Measurements from ENCODE around the gene TFF2. TPM values are rescaled to one million over a fixed set of nuclear protein-coding genes. Genes with fewer than 3 reads are reported as not detected.

The TFF2 gene
- total RNA-seq, 2 experiments from 2014 or later = not detected

DNA sequence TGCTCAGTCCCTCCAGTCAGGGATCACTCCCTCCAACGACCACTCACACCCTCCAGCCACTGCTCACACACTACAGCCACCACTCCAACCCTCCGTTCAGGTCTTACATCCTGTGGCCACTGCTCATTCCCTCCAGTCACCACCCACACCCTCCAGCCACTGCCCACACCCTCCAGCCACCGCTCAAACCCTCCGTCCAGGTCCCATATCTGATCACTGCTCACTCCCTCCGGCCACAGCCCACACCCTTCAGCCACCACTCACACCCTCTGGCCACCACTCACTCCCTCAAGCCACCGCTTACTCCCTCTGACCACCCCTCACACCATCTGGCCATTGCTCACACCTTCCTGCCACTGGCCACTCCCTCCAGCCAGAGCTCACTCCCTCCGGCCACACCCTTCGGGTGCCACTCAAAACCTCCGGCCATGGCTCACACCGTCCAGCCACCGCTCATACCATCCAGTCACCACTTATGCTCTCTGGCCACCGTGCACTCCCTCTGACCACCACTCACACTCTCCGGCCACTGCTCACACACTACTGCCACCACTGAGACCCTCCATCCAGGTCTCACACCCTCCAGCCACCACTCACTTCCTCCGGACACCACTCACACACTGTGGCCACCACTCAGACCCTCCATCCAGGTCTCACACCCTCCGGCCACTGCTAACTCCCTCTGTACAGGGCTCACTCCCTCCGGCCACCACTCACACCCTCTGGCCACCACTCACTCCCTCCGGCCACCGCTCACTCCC, 20.3 kb upstream of the TFF2 start:
- H3K4me1 Mint-ChIP-seq = peaks cover 31% of the 10 kb centered on the region
- H3K27me3 Mint-ChIP-seq = no peaks in the 10 kb centered on the region
- peaks cover 3% of the 10 kb centered on the region for H3K36me3 Mint-ChIP-seq
- H3K4me3 Mint-ChIP-seq = no peak overlapping the region
- no peaks in the 10 kb centered on the region for H3K9me3 Mint-ChIP-seq (ENCODE audit: low read depth)
- ATAC-seq (no peak), DNase-seq (no peak)
- CTCF ChIA-PET = interaction anchor here (1.9 kb wide), 1 partner anchor 11 kb away, joined by 5 read pairs; no protein-coding TSS in a partner anchor
- H3K27ac Mint-ChIP-seq = peak overlapping the region; percentile 37

DNA sequence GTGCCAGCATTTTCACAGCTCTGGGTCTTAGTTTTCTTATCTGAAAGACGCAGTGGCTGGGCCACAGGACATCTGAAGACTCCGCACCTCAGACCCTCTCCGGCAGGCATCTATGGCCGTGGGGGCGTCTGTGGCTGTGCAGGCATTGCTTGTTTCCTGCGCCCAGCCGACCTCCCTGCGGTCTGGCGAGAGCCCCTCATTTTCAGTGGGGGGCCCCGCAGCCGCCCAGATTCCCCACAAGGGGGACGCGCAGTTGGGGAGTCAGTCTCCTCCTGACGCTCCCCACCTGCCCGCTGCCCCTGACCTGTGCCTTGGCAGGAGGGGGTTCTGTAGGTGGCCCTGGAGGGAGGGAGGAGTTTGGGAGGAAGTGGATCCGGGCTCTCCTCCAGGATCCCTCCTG, 19.0 kb upstream of the TFF2 start:
- Mint-ChIP-seq H3K4me3 (no peak overlapping the region), H3K27ac (no peak overlapping the region), H3K27me3 (no peaks in the 10 kb centered on the region), H3K9me3 (ENCODE audit: low read depth) (no peaks in the 10 kb centered on the region), H3K4me1 (peaks cover 27% of the 10 kb centered on the region), H3K36me3 (peaks cover 3% of the 10 kb centered on the region)
- DNase-seq (no peak), ATAC-seq (no peak)
- CTCF ChIA-PET = no interaction called here

DNA sequence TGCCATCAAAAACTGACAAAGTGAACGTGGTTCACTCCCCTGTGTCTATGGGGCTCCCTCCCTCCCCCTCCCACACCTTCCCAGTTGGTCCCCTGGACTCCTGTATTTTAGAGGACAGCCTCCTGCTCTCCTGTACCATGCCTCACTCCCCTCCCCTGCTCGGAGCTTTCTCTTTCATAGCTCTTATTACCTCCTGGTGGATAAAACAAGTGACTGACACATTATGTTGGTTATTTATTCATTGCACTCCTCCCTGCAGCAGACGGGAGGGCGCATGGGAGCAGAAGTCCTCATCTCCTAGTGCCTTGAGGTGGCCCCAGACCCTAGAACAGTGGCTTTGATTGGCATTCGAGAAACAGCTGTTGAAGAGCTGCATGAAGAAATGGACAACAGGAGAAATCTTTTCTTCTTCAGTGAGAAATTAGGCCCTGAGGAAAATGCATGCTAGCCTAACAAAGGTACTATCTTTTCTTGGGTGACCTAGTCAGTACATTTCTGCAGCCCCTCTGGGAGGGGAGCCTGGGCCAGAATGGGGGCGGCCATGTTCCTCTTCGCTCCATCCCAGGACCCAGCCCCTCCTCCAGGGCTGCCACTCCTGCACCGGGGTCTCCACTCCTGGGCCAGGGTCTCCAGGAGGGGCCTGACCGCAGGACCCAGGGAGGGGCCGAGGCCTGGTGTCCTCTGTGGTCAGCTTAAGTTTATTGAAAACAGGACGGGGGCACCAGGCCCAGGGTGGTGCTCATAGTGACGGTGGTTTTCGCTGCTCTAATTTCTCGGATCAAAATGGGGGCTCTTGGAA, 16.8 kb upstream of the TFF2 start:
- H3K36me3 Mint-ChIP-seq = peaks cover 3% of the 10 kb centered on the region
- H3K4me1 Mint-ChIP-seq = peaks cover 12% of the 10 kb centered on the region
- no peak overlapping the region for H3K4me3 Mint-ChIP-seq
- DNase-seq (no peak), ATAC-seq (no peak)
- H3K27me3 Mint-ChIP-seq = peaks cover 10% of the 10 kb centered on the region
- no peak overlapping the region for H3K27ac Mint-ChIP-seq
- CTCF ChIA-PET = interaction anchor here (0.8 to 1.9 kb wide), 4 partner anchors 14 to 57 kb away, joined by 3 to 5 read pairs (median 4); no protein-coding TSS in a partner anchor
- H3K9me3 Mint-ChIP-seq (ENCODE audit: low read depth) = no peaks in the 10 kb centered on the region

DNA sequence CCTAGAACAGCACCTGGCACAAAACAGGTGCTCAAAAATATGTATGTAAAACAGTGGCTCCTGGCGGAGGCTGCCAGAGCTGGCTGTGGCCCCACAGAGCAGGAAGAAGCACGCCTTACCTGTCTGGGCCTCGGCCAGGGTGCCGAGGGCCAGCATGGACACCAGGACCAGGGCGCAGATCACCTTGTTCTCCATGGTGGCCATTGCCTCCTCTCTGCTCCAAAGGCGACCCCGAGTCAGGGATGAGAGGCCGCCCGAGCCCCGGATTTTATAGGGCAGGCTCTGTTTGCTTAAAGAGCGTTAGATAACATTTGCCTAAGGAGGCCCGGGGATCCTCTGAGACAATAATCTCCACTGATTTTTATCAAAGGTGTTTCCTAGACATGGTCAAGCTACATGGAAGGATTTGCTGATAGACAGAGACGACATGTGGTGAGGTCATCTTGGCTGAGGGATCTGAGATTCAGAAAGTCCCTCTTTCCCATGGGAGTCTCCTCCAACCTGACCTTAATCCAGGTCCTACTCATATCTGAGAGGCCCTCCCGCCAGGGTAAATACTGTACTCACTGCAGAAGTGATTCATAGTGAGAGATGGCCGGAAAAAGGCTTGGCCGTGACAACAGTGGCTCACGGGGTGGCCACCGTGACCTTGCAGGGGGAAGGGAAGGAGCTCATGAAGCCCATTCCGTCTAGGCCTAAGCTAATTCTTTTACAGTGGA, 15.7 kb upstream of the TFF2 start, which contains the start of gene TFF1:
TFF1 (minus strand) TSS at position 244 of the 719 bp plus-strand sequence; CDS start at position 204, 40 bp downstream.
- ATAC-seq (no peak), DNase-seq (no peak)
- Mint-ChIP-seq H3K27ac (no peak within 1 kb of the TSS), H3K4me3 (no peak within 1 kb of the TSS), H3K4me1 (peaks cover 11% of the 10 kb centered on the region), H3K27me3 (peaks cover 14% of the 10 kb centered on the region), H3K36me3 (no peaks in the 10 kb centered on the region), H3K9me3 (ENCODE audit: low read depth) (no peaks in the 10 kb centered on the region)
- CTCF ChIA-PET = interaction anchor here (1.0 to 1.9 kb wide), 3 partner anchors 15 to 56 kb away, joined by 4 to 5 read pairs (median 4); no protein-coding TSS in a partner anchor

DNA sequence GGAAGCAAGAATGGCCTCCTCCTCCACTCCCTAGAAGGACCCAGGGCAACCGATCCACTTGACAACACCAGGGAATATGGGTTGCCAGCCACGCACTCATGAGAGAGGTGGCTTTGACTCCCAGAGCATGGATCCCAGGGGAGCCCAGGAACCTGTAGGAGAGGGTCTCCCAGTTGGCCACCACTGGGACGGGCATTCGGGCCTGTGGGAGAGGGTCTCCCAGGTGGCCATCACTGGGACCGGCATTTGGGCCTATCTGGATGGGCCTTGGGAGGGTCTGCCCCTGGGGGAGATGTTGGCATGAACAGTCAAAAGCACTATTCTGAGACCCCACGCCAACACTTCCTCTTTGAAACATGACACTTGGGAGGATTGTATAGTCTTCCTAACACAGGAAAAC, 15.0 kb upstream of the TFF2 start:
- peaks cover 14% of the 10 kb centered on the region for H3K27me3 Mint-ChIP-seq
- H3K27ac Mint-ChIP-seq = no peak overlapping the region
- H3K9me3 Mint-ChIP-seq (ENCODE audit: low read depth) = no peaks in the 10 kb centered on the region
- H3K4me1 Mint-ChIP-seq = peaks cover 11% of the 10 kb centered on the region
- no peak overlapping the region for H3K4me3 Mint-ChIP-seq
- DNase-seq (no peak), ATAC-seq (no peak)
- H3K36me3 Mint-ChIP-seq = no peaks in the 10 kb centered on the region
- CTCF ChIA-PET = interaction anchor here (1.5 kb wide), 1 partner anchor 28 kb away, joined by 3 read pairs; no protein-coding TSS in a partner anchor

DNA sequence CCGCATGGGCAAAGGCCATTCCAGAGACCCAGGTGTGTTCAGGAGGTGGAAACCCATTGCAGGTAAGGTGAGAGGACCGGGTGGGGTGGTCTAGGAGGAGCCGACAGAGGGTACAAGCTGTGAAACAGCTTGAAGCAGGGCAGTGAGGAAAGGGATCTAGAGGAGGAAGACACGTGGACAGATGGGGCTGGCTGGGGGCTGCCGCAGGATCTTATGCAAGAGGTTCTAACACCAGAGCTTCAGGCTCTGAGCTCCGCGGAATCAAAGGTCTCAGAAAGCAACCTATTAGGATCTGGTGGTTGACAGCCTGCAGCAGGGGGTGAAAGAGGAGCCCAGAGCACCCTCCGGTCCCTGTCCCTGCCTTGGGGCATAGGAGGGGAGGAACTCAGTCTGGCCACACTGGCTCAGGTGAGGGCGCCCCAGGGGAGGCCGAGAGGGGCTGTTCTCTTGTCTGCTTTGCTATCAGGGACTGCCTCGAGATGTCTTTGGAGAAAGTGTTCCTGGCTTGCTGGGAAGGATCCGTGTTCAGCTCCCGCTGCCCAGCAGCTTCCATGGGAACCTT, 13.6 kb upstream of the TFF2 start:
- no peak overlapping the region for H3K27ac Mint-ChIP-seq
- CTCF ChIA-PET = interaction anchor here (1.5 to 2.4 kb wide), 2 partner anchors 27 to 54 kb away, joined by 3 to 6 read pairs; no protein-coding TSS in a partner anchor
- no peak for DNase-seq
- peaks cover 14% of the 10 kb centered on the region for H3K27me3 Mint-ChIP-seq
- ATAC-seq = no peak
- H3K9me3 Mint-ChIP-seq (ENCODE audit: low read depth) = no peaks in the 10 kb centered on the region
- H3K4me1 Mint-ChIP-seq = peaks cover 11% of the 10 kb centered on the region
- H3K36me3 Mint-ChIP-seq = peaks cover 1% of the 10 kb centered on the region
- H3K4me3 Mint-ChIP-seq = no peak overlapping the region

DNA sequence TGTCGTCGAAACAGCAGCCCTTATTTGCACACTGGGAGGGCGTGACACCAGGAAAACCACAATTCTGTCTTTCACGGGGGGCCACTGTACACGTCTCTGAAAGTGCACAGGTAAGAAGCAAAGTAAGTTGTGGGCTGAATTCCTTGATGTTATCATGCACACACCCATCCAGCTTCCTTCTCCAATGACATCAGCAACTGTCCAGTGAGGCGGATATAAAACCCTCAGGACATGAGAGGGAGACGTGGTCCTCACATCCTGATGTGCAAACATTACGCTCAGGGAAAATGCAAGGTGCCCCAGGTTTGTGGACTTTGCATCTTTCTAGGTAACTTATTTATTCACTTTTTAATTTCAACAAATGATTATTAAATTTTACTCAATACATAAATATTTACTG, 12.5 kb upstream of the TFF2 start:
- Mint-ChIP-seq H3K27ac (no peak overlapping the region), H3K27me3 (peaks cover 14% of the 10 kb centered on the region), H3K4me1 (peaks cover 9% of the 10 kb centered on the region), H3K4me3 (no peak overlapping the region), H3K9me3 (ENCODE audit: low read depth) (no peaks in the 10 kb centered on the region), H3K36me3 (peaks cover 1% of the 10 kb centered on the region)
- ATAC-seq (no peak), DNase-seq (no peak)
- CTCF ChIA-PET = interaction anchor here (0.7 to 2.4 kb wide), 2 partner anchors 53 to 532 kb away, joined by 3 to 6 read pairs; no protein-coding TSS in a partner anchor

DNA sequence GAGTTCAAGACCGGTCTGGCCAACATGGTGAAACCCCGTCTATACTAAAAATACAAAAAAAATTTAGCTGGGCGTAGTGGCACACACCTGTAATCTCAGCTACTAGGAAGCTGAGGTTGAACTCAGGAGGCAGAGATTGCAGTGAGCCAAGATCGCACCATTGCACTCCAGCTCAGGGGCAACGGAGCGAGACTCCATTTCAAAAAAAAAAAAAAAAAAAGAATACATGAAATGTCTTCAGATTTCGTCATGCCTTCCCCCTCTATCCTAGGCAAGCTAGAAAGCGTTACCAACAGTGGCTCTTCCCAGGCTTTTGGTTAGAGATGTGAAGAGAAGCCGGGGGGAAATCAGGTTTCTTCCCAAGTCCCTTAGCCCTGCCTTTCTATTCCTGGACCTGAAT, 11.9 kb upstream of the TFF2 start:
- Mint-ChIP-seq H3K4me3 (no peak overlapping the region), H3K9me3 (ENCODE audit: low read depth) (no peaks in the 10 kb centered on the region), H3K27me3 (peaks cover 14% of the 10 kb centered on the region), H3K4me1 (peaks cover 4% of the 10 kb centered on the region), H3K27ac (no peak overlapping the region), H3K36me3 (peaks cover 1% of the 10 kb centered on the region)
- DNase-seq (no peak), ATAC-seq (no peak)
- CTCF ChIA-PET = interaction anchor here (2.4 kb wide), 1 partner anchor 53 kb away, joined by 6 read pairs; no protein-coding TSS in a partner anchor

DNA sequence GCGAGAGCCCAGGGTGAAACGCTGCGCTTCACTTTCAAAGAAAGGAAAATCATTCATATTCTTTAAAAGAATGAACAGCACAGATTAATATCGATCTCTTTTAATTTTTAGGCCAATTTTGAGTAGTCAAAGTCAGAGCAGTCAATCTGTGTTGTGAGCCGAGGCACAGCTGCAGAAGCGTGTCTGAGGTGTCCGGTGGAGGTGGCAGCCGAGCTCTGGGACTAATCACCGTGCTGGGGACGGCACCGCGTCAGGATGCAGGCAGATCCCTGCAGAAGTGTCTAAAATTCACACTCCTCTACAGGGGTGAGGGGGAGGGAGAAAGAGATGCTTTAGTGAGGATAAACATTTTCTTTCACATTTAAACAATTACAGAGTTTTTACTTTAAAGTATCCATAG, 11.4 kb upstream of the TFF2 start:
- CTCF ChIA-PET = interaction anchor here (2.4 kb wide), 1 partner anchor 52 kb away, joined by 6 read pairs; no protein-coding TSS in a partner anchor
- H3K27ac Mint-ChIP-seq = no peak overlapping the region

DNA sequence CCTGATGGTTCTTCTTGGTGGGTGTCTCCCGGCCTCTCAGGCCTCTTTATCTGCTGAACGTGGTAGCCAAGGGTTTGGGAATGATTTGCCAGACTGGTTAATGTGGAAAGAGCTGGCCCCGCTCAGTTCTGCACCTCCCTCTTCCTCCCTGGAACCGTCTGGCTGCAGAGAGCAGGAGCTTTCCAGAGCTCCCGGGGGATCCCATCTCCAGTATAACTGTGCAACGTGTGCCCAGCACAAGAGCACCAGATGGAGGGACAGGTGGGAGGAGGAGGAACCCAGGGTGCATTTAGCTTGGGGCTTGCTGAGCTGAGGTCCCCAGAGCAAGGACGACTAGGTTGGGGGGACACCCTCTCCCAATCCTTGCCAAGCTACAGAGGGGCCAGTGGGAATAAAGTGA, 10.5 kb upstream of the TFF2 start:
- H3K27me3 Mint-ChIP-seq = peaks cover 14% of the 10 kb centered on the region
- H3K36me3 Mint-ChIP-seq = peaks cover 1% of the 10 kb centered on the region
- peaks cover 2% of the 10 kb centered on the region for H3K9me3 Mint-ChIP-seq (ENCODE audit: low read depth)
- peaks cover 4% of the 10 kb centered on the region for H3K4me1 Mint-ChIP-seq
- H3K4me3 Mint-ChIP-seq = no peak overlapping the region
- CTCF ChIA-PET = interaction anchor here (1.1 to 1.6 kb wide), 5 partner anchors 20 to 89 kb away, joined by 3 to 8 read pairs (median 4); no protein-coding TSS in a partner anchor
- no peak overlapping the region for H3K27ac Mint-ChIP-seq
- ATAC-seq = no peak
- no peak for DNase-seq

More for the DNA sequence above, 11.4 kb upstream of the TFF2 start:
- peaks cover 1% of the 10 kb centered on the region for H3K36me3 Mint-ChIP-seq
- DNase-seq = no peak
- peaks cover 2% of the 10 kb centered on the region for H3K9me3 Mint-ChIP-seq (ENCODE audit: low read depth)
- no peak for ATAC-seq
- peaks cover 14% of the 10 kb centered on the region for H3K27me3 Mint-ChIP-seq
- H3K4me3 Mint-ChIP-seq = no peak overlapping the region
- peaks cover 4% of the 10 kb centered on the region for H3K4me1 Mint-ChIP-seq

DNA sequence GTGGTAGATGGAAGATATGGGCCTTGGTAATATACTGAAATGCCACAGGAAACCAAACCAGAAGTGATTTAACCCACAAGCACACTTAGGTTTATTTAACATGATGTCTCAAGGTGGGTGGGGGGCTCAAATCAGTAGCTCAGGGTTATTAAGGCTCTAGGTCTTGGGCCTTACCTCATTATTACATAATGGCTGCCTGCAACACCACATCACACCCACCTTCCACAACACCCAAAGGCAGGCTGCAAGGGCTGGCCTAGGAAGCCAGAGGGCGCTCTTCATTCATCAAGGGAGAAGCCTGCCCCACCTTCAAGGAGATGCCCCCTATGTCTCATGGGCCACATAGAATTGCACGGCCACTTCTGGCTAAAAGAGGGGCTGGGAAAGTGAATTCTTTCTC, 9.5 kb upstream of the TFF2 start:
- H3K9me3 Mint-ChIP-seq (ENCODE audit: low read depth) = peaks cover 2% of the 10 kb centered on the region
- H3K4me1 Mint-ChIP-seq = peaks cover 4% of the 10 kb centered on the region
- DNase-seq (no peak), ATAC-seq (no peak)
- no peak overlapping the region for H3K4me3 Mint-ChIP-seq
- CTCF ChIA-PET = interaction anchor here (1.1 to 1.6 kb wide), 5 partner anchors 21 to 90 kb away, joined by 3 to 8 read pairs (median 4); no protein-coding TSS in a partner anchor
- no peak overlapping the region for H3K27ac Mint-ChIP-seq
- H3K36me3 Mint-ChIP-seq = peaks cover 1% of the 10 kb centered on the region
- H3K27me3 Mint-ChIP-seq = peaks cover 16% of the 10 kb centered on the region

DNA sequence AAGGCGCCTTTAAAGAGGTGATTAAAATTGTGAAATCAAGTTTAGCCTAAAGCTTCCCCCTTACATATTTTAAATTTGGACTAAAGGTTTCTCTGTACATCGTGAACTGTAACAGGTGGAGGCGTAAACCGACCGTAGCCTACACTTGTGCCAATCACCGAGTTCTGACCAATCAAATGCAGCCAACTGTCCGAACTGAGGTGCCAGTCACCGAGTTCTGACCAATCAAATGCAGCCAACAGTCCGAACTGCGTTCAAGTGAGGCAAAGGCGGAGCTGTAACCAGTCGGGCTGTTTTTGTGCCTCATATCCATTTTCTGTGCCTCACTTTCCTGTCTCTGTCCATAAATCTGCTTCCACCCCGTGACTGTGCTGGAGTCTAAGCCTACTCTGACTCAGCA, 8.1 kb upstream of the TFF2 start:
- ATAC-seq = no peak
- Mint-ChIP-seq H3K4me1 (peaks cover 4% of the 10 kb centered on the region), H3K27me3 (peaks cover 12% of the 10 kb centered on the region), H3K27ac (no peak overlapping the region), H3K36me3 (peaks cover 1% of the 10 kb centered on the region), H3K9me3 (ENCODE audit: low read depth) (peaks cover 7% of the 10 kb centered on the region), H3K4me3 (no peak overlapping the region)
- CTCF ChIA-PET = interaction anchor here (0.8 kb wide), 1 partner anchor 90 kb away, joined by 3 read pairs; no protein-coding TSS in a partner anchor
- DNase-seq = no peak

Data from activated CD8-positive, alpha-beta memory T cell treated with anti-CD3 and anti-CD28 coated beads, Interleukin-2, amount 10 ng/mL, durations not matched to agents 7 days and 5 days (primary cell).